ENCODE results near the gene SREBF2.

The SREBF2 gene

GRCh38 chr22:41906822-41907221, 73.9 kb downstream of the SREBF2 start:
- no peak for DNase-seq (ENCODE audit: low read depth)
- no peak for TF ChIP-seq POLR2A (IDR thresholded peaks at IDR 0.05; ENCODE audit: extremely low read depth, insufficient read length)
- TF ChIP-seq CTCF (IDR thresholded peaks at IDR 0.05; ENCODE audit: low read depth, low read length): no peak
- no peak for TF ChIP-seq MYC (IDR thresholded peaks at IDR 0.05; ENCODE audit: low read depth, low read length)
- TF ChIP-seq MAX (IDR thresholded peaks at IDR 0.05; ENCODE audit: low read depth, low read length): no peak
- no peak overlapping the region for H3K4me3 ChIP-seq (ENCODE audit: low read depth, low read length)

- no peak overlapping the region for H3K4me3 ChIP-seq (ENCODE audit: low read depth, low read length)
- TF ChIP-seq MYC (IDR thresholded peaks at IDR 0.05; ENCODE audit: low read depth, low read length) (no peak), CTCF (IDR thresholded peaks at IDR 0.05; ENCODE audit: low read depth, low read length) (no peak), MAX (IDR thresholded peaks at IDR 0.05; ENCODE audit: low read depth, low read length) (no peak), POLR2A (IDR thresholded peaks at IDR 0.05; ENCODE audit: extremely low read depth, insufficient read length) (no peak)
- DNase-seq (ENCODE audit: low read depth): peak; percentile 51
Observed at GRCh38 chr22:41907436-41908401, 74.8 kb downstream of the SREBF2 start.

GRCh38 chr22:41908411-41909309, 75.8 kb downstream of the SREBF2 start:
- TF ChIP-seq MAX (IDR thresholded peaks at IDR 0.05; ENCODE audit: low read depth, low read length) (no peak), POLR2A (IDR thresholded peaks at IDR 0.05; ENCODE audit: extremely low read depth, insufficient read length) (no peak), CTCF (IDR thresholded peaks at IDR 0.05; ENCODE audit: low read depth, low read length) (no peak), MYC (IDR thresholded peaks at IDR 0.05; ENCODE audit: low read depth, low read length) (no peak)
- no peak overlapping the region for H3K4me3 ChIP-seq (ENCODE audit: low read depth, low read length)
- no peak for DNase-seq (ENCODE audit: low read depth)

- H3K4me3 ChIP-seq (ENCODE audit: low read depth, low read length): no peak overlapping the region
- no peak for TF ChIP-seq MAX (IDR thresholded peaks at IDR 0.05; ENCODE audit: low read depth, low read length)
- no peak for TF ChIP-seq CTCF (IDR thresholded peaks at IDR 0.05; ENCODE audit: low read depth, low read length)
- TF ChIP-seq POLR2A (IDR thresholded peaks at IDR 0.05; ENCODE audit: extremely low read depth, insufficient read length): no peak
- TF ChIP-seq MYC (IDR thresholded peaks at IDR 0.05; ENCODE audit: low read depth, low read length): no peak
- DNase-seq (ENCODE audit: low read depth): no peak
Observed at GRCh38 chr22:41909310-41910049, 76.6 kb downstream of the SREBF2 start.
